GM21723 (cell line): ENCODE measurements around the gene PRIMPOL.
A peak's percentile ranks its signal among the peaks of the same experiment; 100 is the strongest.
"Not testable (repeated sequence)": the region's sequence is repeated elsewhere in the genome, so short reads cannot be mapped to it uniquely, and the experiment has no call there.

Source experiments
- ATAC-seq: cut with Tn5 transposase; IDR thresholded peaks from one replicate; pipeline ENCODE4 v1.9.1; 2021; ENCODE audit warnings: mild to moderate bottlenecking, moderate library complexity; ENCODE audit not compliant: unreplicated experiment

The PRIMPOL gene

GRCh38 chr4:184636897-184637296, 12.6 kb upstream of the PRIMPOL start:
- no peak for ATAC-seq

- peak; percentile 49 for ATAC-seq
Measured at GRCh38 chr4:184641022-184641421, 8.5 kb upstream of the PRIMPOL start.

GRCh38 chr4:184641451-184641850, 8.1 kb upstream of the PRIMPOL start:
- peak; percentile 7 for ATAC-seq

- ATAC-seq = no peak
Measured at GRCh38 chr4:184643731-184644130, 5.8 kb upstream of the PRIMPOL start.

GRCh38 chr4:184644553-184645307, 4.8 kb upstream of the PRIMPOL start:
- no peak for ATAC-seq

- ATAC-seq = no peak
Measured at GRCh38 chr4:184645904-184646610, 3.5 kb upstream of the PRIMPOL start.

GRCh38 chr4:184647266-184648053, 2.1 kb upstream of the PRIMPOL start:
- ATAC-seq = no peak

GRCh38 chr4:184648054-184648312, 1.6 kb upstream of the PRIMPOL start:
- no peak for ATAC-seq

- peak; percentile 41 for ATAC-seq
Measured at GRCh38 chr4:184648313-184649025, 1.1 kb upstream of the PRIMPOL start.

- peak; percentile 7 for ATAC-seq
Measured at GRCh38 chr4:184649971-184650855, 675 bp downstream of the PRIMPOL start.

- no peak for ATAC-seq
Measured at GRCh38 chr4:184651899-184652298, 2.4 kb downstream of the PRIMPOL start.

- ATAC-seq = not testable (repeated sequence)
Measured at GRCh38 chr4:184652681-184653080, 3.1 kb downstream of the PRIMPOL start.

- ATAC-seq = no peak
Measured at GRCh38 chr4:184653650-184654049, 4.1 kb downstream of the PRIMPOL start.

GRCh38 chr4:184655889-184656869, 6.6 kb downstream of the PRIMPOL start:
- ATAC-seq = peak; percentile 42

GRCh38 chr4:184657144-184657543, 7.6 kb downstream of the PRIMPOL start:
- no peak for ATAC-seq

GRCh38 chr4:184657820-184658219, 8.3 kb downstream of the PRIMPOL start:
- not testable (repeated sequence) for ATAC-seq

GRCh38 chr4:184660978-184661377, 11.4 kb downstream of the PRIMPOL start:
- no peak for ATAC-seq

GRCh38 chr4:184662236-184662635, 12.7 kb downstream of the PRIMPOL start:
- no peak for ATAC-seq
